Gastrocnemius medialis (tissue), 4 donors: ENCODE results near the gene IPO5.

Experiments
- CTCF ChIP-seq, 5 experiments: fragments of 450-650 bp in 3 of 5; fragments of 200-600 bp in 2 of 5; sonication (generic) in 2 of 5; IDR thresholded peaks in 4 of 5; conservative IDR thresholded peaks in 1 of 5; 1 replicate in 4 of 5; 2 replicates in 1 of 5; pipeline ENCODE4 v1.5.1; 2016 to 2019; ENCODE audit warnings: antibody characterized with exemption in 5 of 5, mild to moderate bottlenecking in 3 of 5, moderate library complexity in 3 of 5
- POLR2A ChIP-seq, 2 donors: fragments of 450-650 bp; IDR thresholded peaks; one replicate each; pipeline ENCODE4 v1.6.1; 2017; ENCODE audit warnings: antibody characterized with exemption in 2 of 2, mild to moderate bottlenecking in 2 of 2, moderate library complexity in 2 of 2

GRCh38 chr13:98068521-98068920 lies 115.0 kb downstream of the IPO5 start:
- no peak for TF ChIP-seq CTCF (IDR thresholded peaks at IDR 0.05 in 4 of 5, conservative IDR thresholded peaks at IDR 0.05 in 1 of 5)
- TF ChIP-seq POLR2A (IDR thresholded peaks at IDR 0.05), result no peak
